Heart right ventricle (tissue), 16 donors: ENCODE results near the gene LRIT1. TPM values are rescaled to one million over a fixed set of nuclear protein-coding genes. Genes with fewer than 3 reads are reported as not detected.

Experiments used
- ATAC-seq, 8 donors: fragments of 200-7000 bp; cut with Tn5 transposase; one replicate each; pipeline ENCODE4 v1.9.1; 2020; ENCODE audit warnings: mild to moderate bottlenecking in 8 of 8, moderate library complexity in 8 of 8, moderate number of reproducible peaks in 1 of 8
- DNase-seq, 2 donors: peaks; one replicate each; pipeline ENCODE4 v3.0.0-alpha.2; 2020
- H3K27ac ChIP-seq, 10 donors: fragments of 200-600 bp; sonication (generic) in 2 of 10; one replicate each; pipeline versions ENCODE4 v1.5.0 to v1.8.0; 2020 to 2022; ENCODE audit warnings: mild to moderate bottlenecking in 3 of 10
- H3K27me3 ChIP-seq, 7 donors: fragments of 200-600 bp; one replicate each; pipeline ENCODE4 v1.8.0; 2021 to 2022; ENCODE audit warnings: mild to moderate bottlenecking in 2 of 7
- H3K36me3 ChIP-seq, 9 donors: fragments of 200-600 bp; sonication (generic) in 1 of 9; one replicate each; pipeline versions ENCODE4 v1.5.0 to v1.8.0; 2020 to 2022; ENCODE audit warnings: mild to moderate bottlenecking in 2 of 9
- H3K4me1 ChIP-seq, 9 donors: fragments of 200-600 bp; sonication (generic) in 1 of 9; one replicate each; pipeline versions ENCODE4 v1.5.0 to v1.8.0; 2020 to 2022; ENCODE audit warnings: mild to moderate bottlenecking in 4 of 9
- H3K4me3 ChIP-seq, 10 donors: fragments of 200-600 bp; sonication (generic) in 2 of 10; one replicate each; pipeline versions ENCODE4 v1.5.0 to v1.8.0; 2020 to 2022; ENCODE audit warnings: mild to moderate bottlenecking in 7 of 10, moderate library complexity in 2 of 10
- H3K9me3 ChIP-seq, 11 donors: fragments of 200-600 bp in 10 of 11; sonication (generic) in 2 of 11; one replicate each; pipeline versions ENCODE4 v1.5.0 to v1.8.0; 2013 to 2022; ENCODE audit warnings: mild to moderate bottlenecking in 2 of 11, control low read depth in 1 of 11, moderate library complexity in 1 of 11
- CTCF ChIP-seq, 9 donors: fragments of 200-600 bp; sonication (generic) in 2 of 9; IDR thresholded peaks; one replicate each; pipeline versions ENCODE4 v1.5.0 to v1.8.0; 2021 to 2022; ENCODE audit warnings: antibody characterized with exemption in 9 of 9, mild to moderate bottlenecking in 5 of 9, moderate library complexity in 1 of 9
- WGBS, 2 donors: extraction: QIAGEN DNeasy Blood & Tissue Kit; methylation state at CpG; one replicate each; pipeline ENCODE4 v1.1.7; 2013; ENCODE audit warnings: inconsistent platforms in 1 of 2; 5-methylcytosine and 5-hydroxymethylcytosine counted together
- intact Hi-C, 10 donors: fragments of 100-400 bp; cut with DNase I; formaldehyde crosslinking; loops; one replicate each; pipeline versions ENCODE4 v1.11.1 to v1.14.2; 2022
- polyA plus RNA-seq, 2 donors: library from polyadenylated mRNA; stranded (reverse); fragments of 200-250 nt; gene quantifications; one replicate each; pipeline ENCODE4 v1.2.3, GENCODE V29; 2013
- total RNA-seq, 10 donors: library from RNA; stranded (reverse); fragmentation: NEBNext Ultra II Directional in 3 of 10; extraction: Animal tissue kit (Norgen Biotek cat#: 25700) in 3 of 10; gene quantifications; one replicate each; pipeline versions ENCODE4 v1.2.1 to v1.2.4, GENCODE V29; 2021 to 2023
- donor health status: Arrhythmogenic right ventricular cardiomyopathy.
- donor health status: ischemic (EF 13 %, LVEDD 7.1; RV severe dilation, severe dysfunction).
- donor health status: healthy with polysubstance abuse.
- donor health status: DM: no; HTN: yes; CAD: no.
- donor health status: DM: no; HTN: no; CAD: no.
- donor health status: ischemic (EF 25% LVEDD 6.9; RV normal size, moderate dysfunction).
- donor health status: ischemic (EF 25% LVEDD 5.7; RV mildly dilated, moderate dysfunction).
- donor health status: healthy.
- donor health status: DM: yes; HTN: yes; CAD: no.
- donor health status: Ischemic cardiomyopathy.
- donor health status: ischemic (EF 35%, LVEDD 5.7; RV mildly dilated, moderate dysfunction).
- donor health status: nonischemic (EF 11% LVEDD 7.7; RV severe dilation, severe dysfunction).
- donor health status: DM: yes; HTN: yes; CAD: no.
- donor health status: PGD.
- donor health status: ischemic (EF 29% LVEDD 5.4; RV normal size, mild dysfunction).
- donor health status: nonischemic (EF 23%, LVEDD 6.1; RV moderate dilation, normal function).

The LRIT1 gene
- total and polyA plus RNA-seq, 12 donors: 0.10 to 0.17 TPM; not detected in 10

- 88 to 91% methylated on average over 3 of the region's 3 CpGs for WGBS, 2 donors
- Histone ChIP-seq H3K27me3 (peaks cover 0 to 34% (median 13%) of the 10 kb centered on the region in 7 donors), H3K9me3 (no peaks in the 10 kb centered on the region), H3K4me3 (no peak overlapping the region), H3K27ac (no peak overlapping the region), H3K4me1 (no peaks in the 10 kb centered on the region), H3K36me3 (no peaks in the 10 kb centered on the region)
- DNase-seq (no peak), ATAC-seq (no peak)
- no peak for TF ChIP-seq CTCF (IDR thresholded peaks at IDR 0.05)
- intact Hi-C loops: no loop called here
Measured at GRCh38 chr10:84238909-84239308, 2.4 kb downstream of the LRIT1 start.

GRCh38 chr10:84237199-84238051 lies 3.9 kb downstream of the LRIT1 start:
- ATAC-seq (peak; percentile 49 to 77 (median 69)), DNase-seq (peak; percentile 23 to 54)
- WGBS, 2 donors: 38 to 39% methylated on average over 52 of the region's 52 CpGs
- Histone ChIP-seq H3K36me3 (no peaks in the 10 kb centered on the region), H3K9me3 (no peaks in the 10 kb centered on the region), H3K27me3 (peaks cover 0 to 34% (median 13%) of the 10 kb centered on the region in 7 donors), H3K4me1 (no peaks in the 10 kb centered on the region), H3K27ac (peak overlapping the region in 3 of 10 donors; percentile 12 to 55 (median 40)), H3K4me3 (peak overlapping the region in 2 of 10 donors; percentile 3 to 10)
- TF ChIP-seq CTCF (IDR thresholded peaks at IDR 0.05): peak in 7 of 9 donors; percentile 19 to 49 (median 32)
- intact Hi-C loops: no loop called here

GRCh38 chr10:84236807-84237198 lies 4.5 kb downstream of the LRIT1 start:
- intact Hi-C loops: no loop called here
- Histone ChIP-seq H3K4me3 (no peak overlapping the region), H3K9me3 (no peaks in the 10 kb centered on the region), H3K4me1 (no peaks in the 10 kb centered on the region), H3K36me3 (no peaks in the 10 kb centered on the region), H3K27ac (peak overlapping the region in 2 of 10 donors; percentile 40 to 55), H3K27me3 (peaks cover 0 to 38% (median 13%) of the 10 kb centered on the region in 7 donors)
- 77 to 86% methylated on average over 6 of the region's 6 CpGs for WGBS, 2 donors
- DNase-seq: no peak
- no peak for TF ChIP-seq CTCF (IDR thresholded peaks at IDR 0.05)
- ATAC-seq: peak in 1 of 8 donors; percentile 25

- no peaks in the 10 kb centered on the region for H3K9me3 ChIP-seq
- 80 to 84% methylated on average over 4 of the region's 4 CpGs for WGBS, 2 donors
- intact Hi-C loops: no loop called here
- H3K36me3 ChIP-seq: no peaks in the 10 kb centered on the region
- no peak for DNase-seq
- no peaks in the 10 kb centered on the region for H3K4me1 ChIP-seq
- no peak overlapping the region for H3K4me3 ChIP-seq
- ATAC-seq: no peak
- no peak for TF ChIP-seq CTCF (IDR thresholded peaks at IDR 0.05)
- peaks cover 0 to 41% (median 13%) of the 10 kb centered on the region in 7 donors for H3K27me3 ChIP-seq
- H3K27ac ChIP-seq: no peak overlapping the region
Measured at GRCh38 chr10:84235096-84235495, 6.2 kb downstream of the LRIT1 start.
